GM12875 (cell line): ENCODE results near the gene EVI5L.

Experiments
- H3K4me3 ChIP-seq: one replicate; pipeline ENCODE4 v1.5.1; 2011; ENCODE audit warnings: low read depth, low read length, control low read depth
- TF ChIP-seq, protein P1 (sequence below): IDR thresholded peaks from 2 replicates; pipeline ENCODE4 v1.5.1; 2011; ENCODE audit warnings: low read depth, mild to moderate bottlenecking, control low read depth, inconsistent platforms, low read length, moderate library complexity, borderline replicate concordance; ENCODE audit not compliant: insufficient read depth

EVI5L gene

GRCh38 chr19:7845390-7846154 lies 15.6 kb downstream of the EVI5L start:
- TF ChIP-seq, protein P1, sequence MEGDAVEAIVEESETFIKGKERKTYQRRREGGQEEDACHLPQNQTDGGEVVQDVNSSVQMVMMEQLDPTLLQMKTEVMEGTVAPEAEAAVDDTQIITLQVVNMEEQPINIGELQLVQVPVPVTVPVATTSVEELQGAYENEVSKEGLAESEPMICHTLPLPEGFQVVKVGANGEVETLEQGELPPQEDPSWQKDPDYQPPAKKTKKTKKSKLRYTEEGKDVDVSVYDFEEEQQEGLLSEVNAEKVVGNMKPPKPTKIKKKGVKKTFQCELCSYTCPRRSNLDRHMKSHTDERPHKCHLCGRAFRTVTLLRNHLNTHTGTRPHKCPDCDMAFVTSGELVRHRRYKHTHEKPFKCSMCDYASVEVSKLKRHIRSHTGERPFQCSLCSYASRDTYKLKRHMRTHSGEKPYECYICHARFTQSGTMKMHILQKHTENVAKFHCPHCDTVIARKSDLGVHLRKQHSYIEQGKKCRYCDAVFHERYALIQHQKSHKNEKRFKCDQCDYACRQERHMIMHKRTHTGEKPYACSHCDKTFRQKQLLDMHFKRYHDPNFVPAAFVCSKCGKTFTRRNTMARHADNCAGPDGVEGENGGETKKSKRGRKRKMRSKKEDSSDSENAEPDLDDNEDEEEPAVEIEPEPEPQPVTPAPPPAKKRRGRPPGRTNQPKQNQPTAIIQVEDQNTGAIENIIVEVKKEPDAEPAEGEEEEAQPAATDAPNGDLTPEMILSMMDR = no peak
- H3K4me3 ChIP-seq = no peak overlapping the region

- TF ChIP-seq, protein P1 = no peak
Measured at GRCh38 chr19:7846155-7846646, 16.2 kb downstream of the EVI5L start.

DNA sequence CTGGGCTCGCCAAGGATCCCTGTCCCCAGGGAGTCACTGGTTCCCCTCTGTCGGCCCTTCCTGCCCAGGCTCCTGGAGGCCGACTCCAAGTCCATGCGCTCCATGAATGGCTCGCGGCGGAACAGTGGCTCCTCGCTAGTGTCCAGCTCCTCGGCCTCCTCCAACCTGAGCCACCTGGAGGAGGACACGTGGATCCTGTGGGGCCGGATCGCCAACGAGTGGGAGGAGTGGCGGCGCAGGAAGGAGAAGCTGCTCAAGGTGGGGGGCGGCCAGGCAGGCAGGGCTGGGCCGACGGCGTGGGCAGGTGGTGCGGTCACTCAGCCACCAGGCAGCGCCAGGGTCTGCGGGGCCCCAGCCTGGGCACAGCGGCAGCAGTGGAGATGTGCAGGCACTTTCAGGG lies 17.6 kb downstream of the EVI5L start:
- no peak overlapping the region for H3K4me3 ChIP-seq
- TF ChIP-seq, protein P1 = no peak

More at GRCh38 chr19:7846155-7846646, 16.2 kb downstream of the EVI5L start:
- no peak overlapping the region for H3K4me3 ChIP-seq

- no peak overlapping the region for H3K4me3 ChIP-seq
- TF ChIP-seq, protein P1 = no peak
Measured at GRCh38 chr19:7848779-7849457, 18.9 kb downstream of the EVI5L start.

DNA sequence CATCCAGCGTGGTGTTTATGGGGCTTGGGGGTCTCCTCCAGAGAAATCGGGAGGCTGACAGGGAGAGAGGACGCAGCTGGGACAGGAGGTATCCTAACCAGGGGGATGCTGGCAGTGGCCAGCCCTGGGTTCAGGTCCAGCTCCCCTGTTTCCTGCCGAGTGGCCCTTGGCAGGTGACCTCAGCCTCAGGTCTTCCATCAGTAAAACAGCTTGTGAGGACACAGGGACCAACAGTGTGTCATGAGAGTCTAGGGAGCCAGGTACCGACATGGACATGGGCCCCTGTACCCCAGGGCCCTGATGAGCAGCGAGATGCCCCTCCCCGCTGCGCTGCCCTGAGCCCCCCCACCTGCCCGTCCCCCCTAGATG lies 19.6 kb downstream of the EVI5L start:
- H3K4me3 ChIP-seq = no peak overlapping the region
- TF ChIP-seq, protein P1 = no peak

- TF ChIP-seq, protein P1 = no peak
- no peak overlapping the region for H3K4me3 ChIP-seq
Measured at GRCh38 chr19:7850000-7850813, 20.2 kb downstream of the EVI5L start.
